Gastrocnemius medialis (tissue), 4 donors: ENCODE results near the gene CACNA2D1.

ENCODE experiments used
- CTCF ChIP-seq, 5 experiments: fragments of 450-650 bp in 3 of 5; fragments of 200-600 bp in 2 of 5; sonication (generic) in 2 of 5; IDR thresholded peaks in 4 of 5; conservative IDR thresholded peaks in 1 of 5; 1 replicate in 4 of 5; 2 replicates in 1 of 5; pipeline ENCODE4 v1.5.1; 2016 to 2019; ENCODE audit warnings: antibody characterized with exemption in 5 of 5, mild to moderate bottlenecking in 3 of 5, moderate library complexity in 3 of 5
- POLR2A ChIP-seq, 2 donors: fragments of 450-650 bp; IDR thresholded peaks; one replicate each; pipeline ENCODE4 v1.6.1; 2017; ENCODE audit warnings: antibody characterized with exemption in 2 of 2, mild to moderate bottlenecking in 2 of 2, moderate library complexity in 2 of 2

- TF ChIP-seq CTCF (IDR thresholded peaks at IDR 0.05 in 4 of 5, conservative IDR thresholded peaks at IDR 0.05 in 1 of 5) (no peak), POLR2A (IDR thresholded peaks at IDR 0.05) (no peak)
Measured at GRCh38 chr7:82345886-82346285, 97.7 kb downstream of the CACNA2D1 start.
